Mucosa of rectum (tissue), 2 donors: ENCODE results near the gene UBE2H.

Experiments
- H3K27ac ChIP-seq, 2 donors: one replicate each; pipeline ENCODE4 v1.7.0; 2013; ENCODE audit warnings: inconsistent platforms in 2 of 2, low read depth in 2 of 2, low read length in 2 of 2
- H3K27me3 ChIP-seq, 2 donors: one replicate each; pipeline ENCODE4 v1.7.0; 2013; ENCODE audit warnings: low read length in 2 of 2; ENCODE audit not compliant: control insufficient read depth in 2 of 2, insufficient read depth in 2 of 2
- H3K36me3 ChIP-seq, 2 donors: one replicate each; pipeline ENCODE4 v1.7.0; 2013; ENCODE audit warnings: low read length in 2 of 2; ENCODE audit not compliant: control insufficient read depth in 2 of 2, insufficient read depth in 2 of 2
- H3K4me1 ChIP-seq, 2 donors: one replicate each; pipeline ENCODE4 v1.7.0; 2013; ENCODE audit warnings: low read length in 2 of 2, mild to moderate bottlenecking in 1 of 2; ENCODE audit not compliant: control insufficient read depth in 2 of 2, insufficient read depth in 2 of 2
- H3K4me3 ChIP-seq, 2 donors: one replicate each; pipeline ENCODE4 v1.7.0; 2013; ENCODE audit warnings: low read length in 2 of 2
- H3K9ac ChIP-seq, 2 donors: one replicate each; pipeline ENCODE4 v1.7.0; 2013; ENCODE audit warnings: low read length in 2 of 2, low read depth in 1 of 2, mild to moderate bottlenecking in 1 of 2
- H3K9me3 ChIP-seq, 2 donors: one replicate each; pipeline ENCODE4 v1.7.0; 2013; ENCODE audit warnings: low read length in 2 of 2; ENCODE audit not compliant: control insufficient read depth in 2 of 2
- donor health status: healthy.
- donor health status: Normal muscosa, but diverticular disease.

Gene UBE2H

DNA sequence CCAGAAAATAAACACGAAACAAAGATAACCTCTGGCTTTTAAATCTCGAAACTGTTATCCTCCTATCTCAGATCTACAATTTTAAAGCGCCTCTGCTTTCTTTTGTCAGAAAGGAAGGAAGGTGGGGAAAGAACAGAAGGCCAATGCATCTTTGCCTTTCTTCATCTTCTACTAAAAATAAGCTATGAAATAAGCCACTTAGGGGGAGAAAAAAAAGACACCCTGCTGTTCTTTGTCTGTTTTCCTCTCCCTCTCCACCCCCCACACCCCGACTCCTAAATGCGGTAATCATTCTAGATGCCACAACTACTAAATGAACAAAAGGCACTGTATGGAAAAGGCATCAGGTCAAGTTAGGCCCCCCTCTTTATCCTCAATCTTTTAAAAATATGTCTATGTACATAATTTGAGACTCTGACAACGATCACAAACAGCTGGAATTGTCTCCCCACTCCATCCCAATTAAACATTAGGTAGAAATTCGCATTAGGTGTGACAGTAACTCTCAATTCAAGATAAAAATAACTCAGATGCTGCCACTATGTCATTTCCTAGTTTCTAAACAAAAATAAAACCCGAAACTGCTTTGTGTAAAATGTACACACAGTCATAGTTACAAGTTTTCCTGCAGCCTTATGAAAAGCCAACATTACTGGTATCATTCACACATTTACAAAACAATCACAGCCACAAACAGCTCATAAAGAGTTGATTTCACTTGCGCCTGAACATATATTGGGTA is 2.4 kb downstream of the UBE2H start:
- Histone ChIP-seq H3K27ac (peak overlapping the region; percentile 93 to 95), H3K4me3 (peak overlapping the region; percentile 83 to 94), H3K9me3 (no peaks in the 10 kb centered on the region), H3K9ac (peak overlapping the region; percentile 96 to 97), H3K4me1 (peaks cover 24 to 35% of the 10 kb centered on the region in 2 donors), H3K27me3 (no peaks in the 10 kb centered on the region), H3K36me3 (peaks cover 0 to 3% of the 10 kb centered on the region in 2 donors)

GRCh38 chr7:129949292-129950133 is 3.2 kb downstream of the UBE2H start:
- no peaks in the 10 kb centered on the region for H3K9me3 ChIP-seq
- peak overlapping the region; percentile 93 to 95 for H3K27ac ChIP-seq
- peak overlapping the region; percentile 96 to 97 for H3K9ac ChIP-seq
- H3K27me3 ChIP-seq = no peaks in the 10 kb centered on the region
- H3K36me3 ChIP-seq = peaks cover 0 to 3% of the 10 kb centered on the region in 2 donors
- H3K4me1 ChIP-seq = peaks cover 24 to 35% of the 10 kb centered on the region in 2 donors
- peak overlapping the region; percentile 83 to 94 for H3K4me3 ChIP-seq

- Histone ChIP-seq H3K9ac (peak overlapping the region; percentile 96 to 97), H3K4me1 (peaks cover 24 to 35% of the 10 kb centered on the region in 2 donors), H3K4me3 (peak overlapping the region; percentile 83 to 94), H3K27me3 (no peaks in the 10 kb centered on the region), H3K9me3 (no peaks in the 10 kb centered on the region), H3K27ac (peak overlapping the region; percentile 93 to 95), H3K36me3 (peaks cover 0 to 3% of the 10 kb centered on the region in 2 donors)
Observed at GRCh38 chr7:129948877-129949291, 3.9 kb downstream of the UBE2H start.

GRCh38 chr7:129948338-129948737 is 4.4 kb downstream of the UBE2H start:
- H3K9ac ChIP-seq = no peak overlapping the region

DNA sequence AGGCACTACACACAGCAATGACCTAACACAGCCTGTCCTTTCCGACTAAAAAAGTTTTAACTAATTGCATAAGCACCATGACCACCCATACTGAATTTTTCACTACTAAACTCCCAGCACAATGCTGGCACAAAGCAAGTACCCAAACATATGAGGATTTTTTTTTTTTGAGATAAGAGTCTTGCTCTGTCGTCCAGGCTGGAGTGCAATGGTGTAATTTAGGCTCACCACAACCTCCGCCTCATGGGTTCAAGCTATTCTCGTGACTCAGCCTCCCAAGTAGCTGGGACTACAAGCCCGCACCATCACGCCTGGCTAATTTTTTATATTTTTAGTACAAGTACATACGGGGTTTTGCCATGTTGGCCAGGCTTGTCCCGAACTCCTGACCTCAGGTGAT is 5.1 kb downstream of the UBE2H start:
- Histone ChIP-seq H3K36me3 (peaks cover 0 to 3% of the 10 kb centered on the region in 2 donors), H3K9ac (no peak overlapping the region), H3K27ac (no peak overlapping the region), H3K27me3 (no peaks in the 10 kb centered on the region), H3K4me3 (no peak overlapping the region), H3K4me1 (peaks cover 24 to 35% of the 10 kb centered on the region in 2 donors), H3K9me3 (no peaks in the 10 kb centered on the region)

More at GRCh38 chr7:129948338-129948737, 4.4 kb downstream of the UBE2H start:
- peaks cover 0 to 3% of the 10 kb centered on the region in 2 donors for H3K36me3 ChIP-seq
- H3K9me3 ChIP-seq = no peaks in the 10 kb centered on the region
- no peak overlapping the region for H3K4me3 ChIP-seq
- no peaks in the 10 kb centered on the region for H3K27me3 ChIP-seq
- peak overlapping the region; percentile 93 to 95 for H3K27ac ChIP-seq
- peaks cover 24 to 35% of the 10 kb centered on the region in 2 donors for H3K4me1 ChIP-seq

DNA sequence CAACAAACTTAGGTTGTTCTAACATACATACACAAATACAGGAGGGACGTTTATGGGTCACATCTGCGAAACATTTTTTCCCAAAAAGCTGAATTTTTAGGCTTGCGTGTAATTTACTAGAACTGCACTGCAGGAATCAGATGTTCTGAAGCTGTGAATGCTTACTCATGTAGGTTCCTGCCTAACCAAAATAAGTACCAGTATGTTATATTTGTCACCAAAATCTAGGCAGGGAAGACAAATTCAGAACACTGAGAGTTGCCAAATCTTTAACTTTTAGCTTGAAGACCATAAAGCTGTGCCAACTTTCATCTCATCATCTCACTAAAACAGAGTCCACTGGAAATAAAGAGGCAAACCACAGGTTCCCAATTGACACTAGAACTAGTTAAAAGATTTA is 5.7 kb downstream of the UBE2H start:
- Histone ChIP-seq H3K27me3 (no peaks in the 10 kb centered on the region), H3K4me3 (no peak overlapping the region), H3K27ac (no peak overlapping the region), H3K9me3 (no peaks in the 10 kb centered on the region), H3K4me1 (peaks cover 24 to 35% of the 10 kb centered on the region in 2 donors), H3K36me3 (peaks cover 0 to 3% of the 10 kb centered on the region in 2 donors), H3K9ac (no peak overlapping the region)

GRCh38 chr7:129946282-129946681 is 6.5 kb downstream of the UBE2H start:
- no peak overlapping the region for H3K9ac ChIP-seq
- H3K4me1 ChIP-seq = peaks cover 20 to 29% of the 10 kb centered on the region in 2 donors
- H3K27ac ChIP-seq = no peak overlapping the region
- H3K4me3 ChIP-seq = no peak overlapping the region
- no peaks in the 10 kb centered on the region for H3K9me3 ChIP-seq
- H3K36me3 ChIP-seq = peaks cover 0 to 3% of the 10 kb centered on the region in 2 donors
- no peaks in the 10 kb centered on the region for H3K27me3 ChIP-seq

- H3K4me3 ChIP-seq = no peak overlapping the region
- peaks cover 3% of the 10 kb centered on the region in 2 donors for H3K4me1 ChIP-seq
- peaks cover 0 to 6% of the 10 kb centered on the region in 2 donors for H3K36me3 ChIP-seq
- no peaks in the 10 kb centered on the region for H3K9me3 ChIP-seq
- no peak overlapping the region for H3K9ac ChIP-seq
- H3K27me3 ChIP-seq = no peaks in the 10 kb centered on the region
- H3K27ac ChIP-seq = no peak overlapping the region
Observed at GRCh38 chr7:129943352-129943751, 9.4 kb downstream of the UBE2H start.

DNA sequence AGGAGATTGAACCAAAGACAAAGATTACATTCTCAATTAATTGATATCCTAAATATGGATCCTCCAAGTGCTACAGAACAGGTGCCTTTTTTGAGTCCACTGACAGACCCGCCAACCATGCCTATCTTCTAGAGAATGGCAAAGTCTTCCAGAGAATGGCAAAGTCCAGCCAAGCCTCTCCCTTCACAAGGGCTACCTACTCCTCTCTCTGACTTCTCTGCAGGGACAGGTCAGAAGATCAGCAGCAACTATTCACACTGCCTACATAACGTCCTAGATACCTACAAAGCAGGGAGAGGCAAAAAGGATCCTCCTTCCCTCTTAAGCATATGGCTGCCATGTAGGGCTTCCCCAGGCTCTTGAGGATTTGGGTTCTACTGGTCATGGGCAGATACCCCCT is 12.4 kb downstream of the UBE2H start:
- H3K4me3 ChIP-seq = no peak overlapping the region
- no peak overlapping the region for H3K9ac ChIP-seq
- no peaks in the 10 kb centered on the region for H3K9me3 ChIP-seq
- H3K36me3 ChIP-seq = peaks cover 0 to 3% of the 10 kb centered on the region in 2 donors
- H3K27me3 ChIP-seq = no peaks in the 10 kb centered on the region
- H3K4me1 ChIP-seq = no peaks in the 10 kb centered on the region
- no peak overlapping the region for H3K27ac ChIP-seq

- Histone ChIP-seq H3K36me3 (peaks cover 0 to 3% of the 10 kb centered on the region in 2 donors), H3K27ac (no peak overlapping the region), H3K9ac (no peak overlapping the region), H3K4me3 (no peak overlapping the region), H3K9me3 (no peaks in the 10 kb centered on the region), H3K4me1 (no peaks in the 10 kb centered on the region), H3K27me3 (no peaks in the 10 kb centered on the region)
Observed at GRCh38 chr7:129939881-129940280, 12.9 kb downstream of the UBE2H start.
